Stimulated activated CD8-positive, alpha-beta memory T cell treated with anti-CD3 and anti-CD28 coated beads, Interleukin-15, amount 100 ng/mL, for 4 hours (primary cell): ENCODE measurements around the gene SIT1.
"Not testable (repeated sequence)": the region's sequence is repeated elsewhere in the genome, so short reads cannot be mapped to it uniquely, and the experiment has no call there.

Experiments used
- DNase-seq, 2 donors: peaks; one replicate each; pipeline ENCODE4 v3.0.0-alpha.2; 2020; ENCODE audit warnings: low read depth in 2 of 2

SIT1 gene

GRCh38 chr9:35660966-35661415, 10.3 kb upstream of the SIT1 start:
- no peak for DNase-seq

GRCh38 chr9:35659340-35659739, 8.6 kb upstream of the SIT1 start:
- no peak for DNase-seq

GRCh38 chr9:35658968-35659220, 8.2 kb upstream of the SIT1 start:
- DNase-seq, result no peak

GRCh38 chr9:35658137-35658967, 7.6 kb upstream of the SIT1 start, which contains the start of gene CCDC107:
Gene CCDC107, plus strand, starts transcription at chr9:35658292. Its CDS starts 88 bp downstream, at chr9:35658380.
- peak; percentile 68 to 71 for DNase-seq

GRCh38 chr9:35657546-35658136, 6.9 kb upstream of the SIT1 start, which contains the start of gene RMRP:
Gene RMRP, minus strand, starts transcription at chr9:35658019.
- DNase-seq, result peak; percentile 85 to 94

- no peak for DNase-seq
Observed at GRCh38 chr9:35656831-35657545, 6.3 kb upstream of the SIT1 start.

- no peak for DNase-seq
Observed at GRCh38 chr9:35656348-35656747, 5.6 kb upstream of the SIT1 start.

GRCh38 chr9:35653611-35654010, 2.9 kb upstream of the SIT1 start:
- no peak for DNase-seq

- DNase-seq, result no peak
Observed at GRCh38 chr9:35652829-35653209, 2.1 kb upstream of the SIT1 start.

- no peak for DNase-seq
Observed at GRCh38 chr9:35651956-35652828, 1.5 kb upstream of the SIT1 start.

- DNase-seq, result no peak
Observed at GRCh38 chr9:35649431-35650340, 1.0 kb downstream of the SIT1 start.

- DNase-seq, result peak; percentile 80 to 81
Observed at GRCh38 chr9:35646533-35647265, 4.0 kb downstream of the SIT1 start.

- no peak for DNase-seq
Observed at GRCh38 chr9:35646153-35646532, 4.6 kb downstream of the SIT1 start.

GRCh38 chr9:35645736-35646135, 5.0 kb downstream of the SIT1 start:
- DNase-seq, result not testable (repeated sequence)

GRCh38 chr9:35643046-35643445, 7.7 kb downstream of the SIT1 start:
- no peak for DNase-seq

- DNase-seq, result not testable (repeated sequence)
Observed at GRCh38 chr9:35641478-35641877, 9.3 kb downstream of the SIT1 start.

- not testable (repeated sequence) for DNase-seq
Observed at GRCh38 chr9:35640431-35640830, 10.3 kb downstream of the SIT1 start.

- DNase-seq, result no peak
Observed at GRCh38 chr9:35639631-35640030, 11.1 kb downstream of the SIT1 start.

- not testable (repeated sequence) for DNase-seq
Observed at GRCh38 chr9:35639225-35639624, 11.5 kb downstream of the SIT1 start.

GRCh38 chr9:35638751-35639150, 12.0 kb downstream of the SIT1 start:
- not testable (repeated sequence) for DNase-seq
